Mononuclear cell (primary cell): Measurements from ENCODE around the gene PPFIA4. TPM values are rescaled to one million over a fixed set of nuclear protein-coding genes. Genes with fewer than 3 reads are reported as not detected.

Experiments
- H3K27me3 ChIP-seq: 2 replicates; pipeline ENCODE4 v1.6.0; 2011; ENCODE audit warnings: low read length, control low read depth; ENCODE audit not compliant: insufficient read depth
- H3K4me1 ChIP-seq: 2 replicates; pipeline ENCODE4 v1.5.1; 2011; ENCODE audit warnings: mild to moderate bottlenecking, low read length, control low read depth; ENCODE audit not compliant: insufficient read depth
- H3K4me3 ChIP-seq: 2 replicates; pipeline ENCODE4 v1.5.1; 2011; ENCODE audit warnings: mild to moderate bottlenecking, low read length, moderate library complexity
- H3K9me3 ChIP-seq: 2 replicates; pipeline ENCODE4 v1.5.1; 2011; ENCODE audit warnings: low read depth, mild to moderate bottlenecking, control low read depth, low read length
- total RNA-seq: library from RNA; depleted of rRNA; stranded (reverse); fragments of >200 nt; gene quantifications from one replicate; pipeline ENCODE4 v1.2.3, GENCODE V29; 2012

The PPFIA4 gene
- total RNA-seq, 1 donor, result 0.73 TPM

GRCh38 chr1:203124011-203124410 is 97.7 kb downstream of the PPFIA4 start:
- no peaks in the 10 kb centered on the region for H3K9me3 ChIP-seq
- H3K27me3 ChIP-seq, result peaks cover 66% of the 10 kb centered on the region
- H3K4me3 ChIP-seq, result no peak overlapping the region
- peaks cover 28% of the 10 kb centered on the region for H3K4me1 ChIP-seq

GRCh38 chr1:203124546-203125317 is 98.4 kb downstream of the PPFIA4 start:
- Histone ChIP-seq H3K4me3 (no peak overlapping the region), H3K4me1 (peaks cover 28% of the 10 kb centered on the region), H3K9me3 (no peaks in the 10 kb centered on the region), H3K27me3 (peaks cover 62% of the 10 kb centered on the region)

GRCh38 chr1:203126151-203126865 is 100.0 kb downstream of the PPFIA4 start:
- H3K27me3 ChIP-seq, result peaks cover 49% of the 10 kb centered on the region
- H3K4me3 ChIP-seq, result no peak overlapping the region
- H3K9me3 ChIP-seq, result no peaks in the 10 kb centered on the region
- peaks cover 27% of the 10 kb centered on the region for H3K4me1 ChIP-seq

DNA sequence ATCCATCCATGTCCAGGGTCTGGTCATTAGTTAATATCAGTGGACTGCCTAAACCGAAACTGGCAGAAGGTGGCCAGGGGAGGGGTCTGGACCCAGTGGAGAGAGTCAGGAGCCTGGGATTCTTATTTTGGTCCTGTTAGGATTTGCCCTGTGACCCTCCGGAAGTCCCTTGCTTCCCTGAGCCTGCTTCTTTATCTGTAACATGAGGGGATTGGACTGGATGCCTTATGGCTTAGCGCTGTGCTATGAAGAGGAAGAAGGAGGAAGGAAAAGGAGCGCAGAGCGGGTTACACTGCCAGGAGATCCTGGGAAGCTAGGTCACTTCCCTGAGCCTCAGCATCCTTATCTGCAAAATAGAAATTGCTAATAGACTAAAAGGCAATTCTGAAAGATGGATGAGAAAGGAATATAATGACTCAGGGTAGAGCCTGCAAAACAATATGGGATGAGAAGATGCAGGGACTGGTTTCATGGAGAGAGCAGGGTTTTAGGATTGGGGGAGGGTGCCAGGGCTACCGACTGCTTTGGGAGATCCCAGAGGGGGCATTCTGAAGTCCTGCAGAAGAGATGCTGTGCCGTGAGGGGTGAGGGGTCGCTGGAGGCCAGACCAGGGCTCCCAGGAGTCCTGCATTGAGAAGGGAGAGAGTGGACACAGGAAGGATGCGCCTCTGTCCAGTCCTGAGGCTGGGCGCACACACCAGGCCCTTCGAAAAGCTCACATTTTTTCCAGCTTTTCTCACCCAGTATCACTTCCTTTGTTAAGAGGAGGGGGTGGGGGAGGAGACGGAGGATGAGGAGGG is 100.8 kb downstream of the PPFIA4 start:
- no peaks in the 10 kb centered on the region for H3K9me3 ChIP-seq
- H3K27me3 ChIP-seq, result peaks cover 49% of the 10 kb centered on the region
- H3K4me1 ChIP-seq, result peaks cover 22% of the 10 kb centered on the region
- H3K4me3 ChIP-seq, result no peak overlapping the region

DNA sequence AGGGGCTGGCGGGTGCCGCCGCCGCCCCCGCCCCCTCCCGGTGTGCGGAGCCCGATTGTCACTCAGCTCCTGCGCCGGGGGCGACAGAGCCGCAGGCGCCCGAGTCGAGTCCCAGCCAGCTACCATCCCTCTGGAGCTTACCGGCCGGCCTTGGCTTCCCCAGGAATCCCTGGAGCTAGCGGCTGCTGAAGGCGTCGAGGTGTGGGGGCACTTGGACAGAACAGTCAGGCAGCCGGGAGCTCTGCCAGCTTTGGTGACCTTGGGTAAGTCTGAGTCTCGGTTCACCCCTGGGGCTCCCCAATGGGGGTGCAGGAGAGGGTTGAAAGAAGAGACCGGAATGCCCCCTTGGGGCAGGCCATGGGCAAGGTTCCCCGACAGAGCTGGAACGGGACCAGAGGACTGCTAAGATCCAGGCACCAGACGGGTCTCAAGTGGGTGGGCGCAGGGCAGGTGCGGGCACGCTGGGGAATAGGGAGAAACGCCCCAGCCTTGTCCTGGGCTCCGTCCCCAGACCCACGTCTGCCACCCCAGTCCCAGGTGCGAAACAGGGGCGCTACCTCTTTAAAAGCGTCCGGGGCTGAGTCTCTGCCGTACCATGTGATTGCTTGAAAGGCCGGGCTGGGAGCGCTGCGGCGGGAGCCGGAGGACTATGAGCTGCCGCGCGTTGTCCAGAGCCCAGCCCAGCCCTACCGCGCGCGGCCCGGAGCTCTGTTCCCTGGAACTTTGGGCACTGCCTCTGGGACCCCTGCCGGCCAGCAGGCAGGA is 101.6 kb downstream of the PPFIA4 start, which contains the start of gene ADORA1:
ADORA1 (plus strand) TSS at position 61 of the 765 bp plus-strand sequence. CDS start 1,116 bp downstream, outside the sequence.
- Histone ChIP-seq H3K27me3 (peaks cover 47% of the 10 kb centered on the region), H3K4me1 (peaks cover 22% of the 10 kb centered on the region), H3K9me3 (no peaks in the 10 kb centered on the region), H3K4me3 (no peak within 1 kb of the TSS)

DNA sequence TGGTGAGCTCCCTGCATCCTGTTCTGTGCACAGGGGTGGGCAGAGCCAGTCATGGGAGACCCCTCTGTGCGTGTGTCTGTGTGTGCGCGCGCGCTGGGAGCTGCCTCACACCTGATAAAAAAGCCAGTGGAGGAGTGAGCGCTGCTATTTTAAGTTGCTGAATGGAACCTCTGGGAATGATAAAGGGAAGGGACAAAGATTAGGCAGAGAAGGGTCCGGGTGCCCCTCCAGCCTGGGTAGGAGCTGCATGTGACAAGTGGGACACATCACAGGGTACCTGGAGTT is 102.1 kb downstream of the PPFIA4 start:
- peaks cover 42% of the 10 kb centered on the region for H3K27me3 ChIP-seq
- no peak overlapping the region for H3K4me3 ChIP-seq
- peaks cover 22% of the 10 kb centered on the region for H3K4me1 ChIP-seq
- no peaks in the 10 kb centered on the region for H3K9me3 ChIP-seq

Other genes with a start within 250 kb of the PPFIA4 start
- gene KDM5B, start 218.1 kb upstream of the PPFIA4 start, total RNA-seq, result 84.7 TPM
- not detected for gene PCAT6, start 215.5 kb upstream of the PPFIA4 start, total RNA-seq
- gene RABIF, start 137.3 kb upstream of the PPFIA4 start, total RNA-seq, result 5.1 TPM
- 19.3 TPM for gene KLHL12, start 99.3 kb upstream of the PPFIA4 start, total RNA-seq
- gene ADIPOR1, start 68.2 kb upstream of the PPFIA4 start, total RNA-seq, result 139 TPM
- gene CYB5R1, start 59.2 kb upstream of the PPFIA4 start, total RNA-seq, result 34.1 TPM
- gene TMEM183A, start 19.1 kb upstream of the PPFIA4 start, total RNA-seq, result 207 TPM
- not detected for gene MYOG, start 59.5 kb downstream of the PPFIA4 start, total RNA-seq
- gene ADORA1, start 101.2 kb downstream of the PPFIA4 start, total RNA-seq, result not detected
- gene MYBPH, start 149.3 kb downstream of the PPFIA4 start, total RNA-seq, result not detected
- gene CHI3L1, start 160.2 kb downstream of the PPFIA4 start, total RNA-seq, result 0.94 TPM
- gene CHIT1, start 203.2 kb downstream of the PPFIA4 start, total RNA-seq, result 0.42 TPM